A549 (cell line): ENCODE data around the gene HP. TPM values are rescaled to one million over a fixed set of nuclear protein-coding genes. Genes with fewer than 3 reads are reported as not detected.

Experiments used
- ATAC-seq, 2 experiments: fragments of 200-7000 bp in 1 of 2; fragments of >200 bp in 1 of 2; cut with Nextera tagmentation in 1 of 2; cut with Tn5 transposase in 1 of 2; 3 replicates each; pipeline versions ENCODE4 v1.8.0 to v1.9.1; 2018 to 2020; ENCODE audit warnings: mild to moderate bottlenecking in 1 of 2, moderate library complexity in 1 of 2
- CTCF ChIA-PET: fragments of 300-600 bp; sonication (Branson Sonifier 250); formaldehyde crosslinking; extraction: SDS; loops from one replicate; lab custom pipeline; 2021; ENCODE audit warnings: antibody characterized with exemption, inconsistent platforms; lab: Yijun Ruan, JAX
- POLR2A ChIA-PET: fragments of 350-600 bp; formaldehyde crosslinking; extraction: SDS; loops from one replicate; lab custom pipeline; 2021; ENCODE audit warnings: antibody characterized with exemption, inconsistent platforms; lab: Yijun Ruan, JAX
- DNase-seq, 2 experiments: peaks; one replicate each; pipeline versions ENCODE4 v3.0.0 to v3.0.0-alpha.2; 2011 to 2016; ENCODE audit warnings: low read depth in 1 of 2, low spot score in 1 of 2
- FAIRE-seq: peaks from 2 replicates; lab custom pipeline; 2011; peaks lifted over from hg19 to GRCh38; lab: Jason Lieb, UNC
- H3K27ac ChIP-seq, 2 experiments: fragments of >200 bp; sonication (Bioruptor Twin); formaldehyde crosslinking; 3 replicates each; pipeline ENCODE4 v1.5.1; 2016 to 2017
- H3K4me1 ChIP-seq: fragments of >200 bp; sonication (Bioruptor Twin); formaldehyde crosslinking; 3 replicates; pipeline ENCODE4 v1.6.1; 2016
- H3K4me2 ChIP-seq: fragments of >200 bp; sonication (Bioruptor Twin); formaldehyde crosslinking; 3 replicates; pipeline ENCODE4 v1.6.1; 2016
- H3K4me3 ChIP-seq: fragments of >200 bp; sonication (Bioruptor Twin); formaldehyde crosslinking; 3 replicates; pipeline ENCODE4 v1.5.1; 2016
- H3K9me3 ChIP-seq: fragments of >200 bp; sonication (Bioruptor Twin); formaldehyde crosslinking; 3 replicates; pipeline ENCODE4 v1.6.1; 2016
- CHD2 ChIP-seq: fragments of 150-350 bp; IDR thresholded peaks from 2 replicates; pipeline ENCODE4 v1.6.1; 2014; ENCODE audit warnings: low read length; ENCODE audit not compliant: partially characterized antibody
- EHF ChIP-seq: fragments of 250-450 bp; sonication (Bioruptor Pico); IDR thresholded peaks from 2 replicates; pipeline ENCODE4 v1.5.0; 2020; ENCODE audit warnings: mild to moderate bottlenecking
- ELK1 ChIP-seq: fragments of 150-350 bp; IDR thresholded peaks from 2 replicates; pipeline ENCODE4 v1.6.1; 2014; ENCODE audit warnings: low read depth, mild to moderate bottlenecking, low read length
- ESRRA ChIP-seq: fragments of 150-350 bp; IDR thresholded peaks from 2 replicates; pipeline ENCODE4 v1.6.1; 2014; ENCODE audit warnings: mild to moderate bottlenecking, low read length, borderline replicate concordance
- FOSB ChIP-seq: fragments of 250-450 bp; sonication (Bioruptor Pico); IDR thresholded peaks from 2 replicates; pipeline ENCODE4 v1.5.0; 2020; ENCODE audit warnings: mild to moderate bottlenecking, moderate library complexity
- FOSL2 ChIP-seq, 2 experiments: fragments of 450-650 bp in 1 of 2; fragments of >200 bp in 1 of 2; sonication (Bioruptor Twin) in 1 of 2; formaldehyde crosslinking; IDR thresholded peaks; 2 replicates each; pipeline versions ENCODE4 v1.5.0 to v1.6.1; 2016 to 2020; ENCODE audit warnings: mild to moderate bottlenecking in 1 of 2, moderate library complexity in 1 of 2
- GATA3 ChIP-seq: IDR thresholded peaks from 2 replicates; pipeline ENCODE4 v1.6.1; 2012; ENCODE audit warnings: borderline replicate concordance
- HES2 ChIP-seq: fragments of >200 bp; sonication (Bioruptor Twin); formaldehyde crosslinking; IDR thresholded peaks from 2 replicates; pipeline ENCODE4 v1.6.1; 2016
- HMGXB4 ChIP-seq: fragments of 250-450 bp; sonication (Bioruptor Pico); IDR thresholded peaks from 2 replicates; pipeline ENCODE4 v1.5.0; 2021; ENCODE audit warnings: mild to moderate bottlenecking, moderate library complexity, borderline replicate concordance
- JUN ChIP-seq, 2 experiments: fragments of >200 bp; sonication (Bioruptor Twin); formaldehyde crosslinking; IDR thresholded peaks; 2 replicates in 1 of 2; 3 replicates in 1 of 2; pipeline ENCODE4 v1.6.1; 2016 to 2017
- JUNB ChIP-seq: fragments of >200 bp; sonication (Bioruptor Twin); formaldehyde crosslinking; IDR thresholded peaks from 2 replicates; pipeline ENCODE4 v1.6.1; 2016
- KDM5A ChIP-seq: fragments of 200-600 bp; sonication (generic); IDR thresholded peaks from 2 replicates; pipeline ENCODE4 v1.6.1; 2016; ENCODE audit warnings: antibody characterized with exemption, mild to moderate bottlenecking
- PHF8 ChIP-seq: fragments of 200-600 bp; sonication (generic); IDR thresholded peaks from 2 replicates; pipeline ENCODE4 v1.6.1; 2016; ENCODE audit warnings: low read depth, mild to moderate bottlenecking, antibody characterized with exemption, moderate library complexity, borderline replicate concordance
- RAD21 ChIP-seq, 2 experiments: fragments of >200 bp in 1 of 2; sonication (Bioruptor Twin) in 1 of 2; formaldehyde crosslinking in 1 of 2; IDR thresholded peaks in 1 of 2; conservative IDR thresholded peaks in 1 of 2; 2 replicates in 1 of 2; 3 replicates in 1 of 2; pipeline ENCODE4 v1.6.1; 2012 to 2018; ENCODE audit warnings: inconsistent platforms in 1 of 2
- RARB ChIP-seq: fragments of 250-450 bp; sonication (Bioruptor Pico); IDR thresholded peaks from 2 replicates; pipeline ENCODE4 v1.8.0; 2021; ENCODE audit warnings: mild to moderate bottlenecking, moderate library complexity
- RCOR1 ChIP-seq: fragments of 150-350 bp; IDR thresholded peaks from 2 replicates; pipeline ENCODE4 v1.6.1; 2014; ENCODE audit warnings: antibody characterized with exemption, low read length, low read depth
- REST ChIP-seq: fragments of 200-600 bp; sonication (generic); IDR thresholded peaks from 2 replicates; pipeline ENCODE4 v1.6.1; 2016; ENCODE audit warnings: antibody characterized with exemption, mild to moderate bottlenecking, moderate library complexity
- RNF2 ChIP-seq: fragments of 200-600 bp; sonication (generic); IDR thresholded peaks from 2 replicates; pipeline ENCODE4 v1.6.1; 2016; ENCODE audit warnings: low read depth, mild to moderate bottlenecking, antibody characterized with exemption, moderate library complexity, borderline replicate concordance
- SMC3 ChIP-seq: fragments of >200 bp; sonication (Bioruptor Twin); formaldehyde crosslinking; IDR thresholded peaks from 3 replicates; pipeline ENCODE4 v1.6.1; 2018; ENCODE audit warnings: inconsistent platforms
- TFCP2L1 ChIP-seq: fragments of 250-450 bp; sonication (Bioruptor Pico); IDR thresholded peaks from 2 replicates; pipeline ENCODE4 v1.5.0; 2021; ENCODE audit warnings: mild to moderate bottlenecking
- ZSCAN20 ChIP-seq: fragments of 250-450 bp; sonication (Bioruptor Pico); IDR thresholded peaks from 2 replicates; pipeline ENCODE4 v1.8.0; 2022; ENCODE audit warnings: mild to moderate bottlenecking, moderate library complexity
- WGBS: methylation state at CpG from one replicate; pipeline ENCODE4 v1.1.6; 2017; ENCODE audit errors: missing lambda C conversion rate; 5-methylcytosine and 5-hydroxymethylcytosine counted together
- polyA plus RNA-seq, 4 experiments: library from polyadenylated mRNA; depleted of rRNA in 3 of 4; stranded (reverse); fragments of >200 nt; fragmentation: RNase III in 1 of 4; extraction: RNeasy Plus Mini Kit Qiagen cat#74134 plus additional on column Dnase treatment in 1 of 4; gene quantifications; 2 replicates in 3 of 4; 3 replicates in 1 of 4; pipeline ENCODE4 v1.2.3, GENCODE V29; 2011 to 2017
- TF ChIP-seq, protein P1 (sequence below): fragments of 250-450 bp; sonication (Bioruptor Pico); IDR thresholded peaks from 2 replicates; pipeline ENCODE4 v1.5.0; 2020; ENCODE audit warnings: low read depth, mild to moderate bottlenecking, moderate library complexity
- TF ChIP-seq, protein P2 (sequence below): fragments of 450-650 bp; IDR thresholded peaks from 2 replicates; pipeline ENCODE4 v1.6.1; 2014; ENCODE audit warnings: antibody characterized with exemption
- TF ChIP-seq, protein P3 (sequence below): IDR thresholded peaks from 2 replicates; pipeline ENCODE4 v1.6.1; 2012

The HP gene
- polyA plus RNA-seq, 2 of the 4 experiments (the other 2 are of a cell fraction), result 0.23 TPM; not detected in 1

DNA sequence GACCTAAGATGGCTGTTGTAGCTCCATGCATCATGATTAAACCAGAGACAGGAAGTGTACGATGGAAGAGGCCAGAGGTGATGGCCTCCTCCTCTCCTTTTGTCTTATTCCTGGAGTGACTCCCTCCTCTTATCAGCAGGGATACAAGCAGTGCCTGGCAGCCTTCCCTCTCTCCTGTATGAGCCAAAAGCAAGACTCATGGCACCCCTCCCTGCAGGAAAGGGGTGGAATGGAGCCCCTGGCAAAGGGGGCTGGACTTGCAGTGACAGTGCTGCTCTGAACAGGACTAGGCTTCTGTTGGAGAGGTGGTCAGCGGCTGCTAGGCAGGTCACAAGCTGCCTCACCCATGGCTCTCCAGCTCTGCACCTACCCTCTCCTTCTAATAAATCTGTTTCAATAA is 30.7 kb downstream of the HP start:
- Histone ChIP-seq H3K27ac (no peak overlapping the region), H3K9me3 (peaks cover 11% of the 10 kb centered on the region; the same call in 2 of the 3 replicates), H3K4me2 (no peak overlapping the region), H3K4me3 (no peak overlapping the region), H3K4me1 (peaks cover 7% of the 10 kb centered on the region; the same call in 1 of the 3 replicates)
- DNase-seq (no peak), FAIRE-seq (no peak), ATAC-seq (no peak)
- ChIA-PET CTCF (interaction anchor here (2.0 to 4.5 kb wide), 2 partner anchors 15 to 17 kb away, joined by 10 to 21 read pairs; no protein-coding TSS in a partner anchor), POLR2A (no interaction called here)
- TF ChIP-seq, protein P1, sequence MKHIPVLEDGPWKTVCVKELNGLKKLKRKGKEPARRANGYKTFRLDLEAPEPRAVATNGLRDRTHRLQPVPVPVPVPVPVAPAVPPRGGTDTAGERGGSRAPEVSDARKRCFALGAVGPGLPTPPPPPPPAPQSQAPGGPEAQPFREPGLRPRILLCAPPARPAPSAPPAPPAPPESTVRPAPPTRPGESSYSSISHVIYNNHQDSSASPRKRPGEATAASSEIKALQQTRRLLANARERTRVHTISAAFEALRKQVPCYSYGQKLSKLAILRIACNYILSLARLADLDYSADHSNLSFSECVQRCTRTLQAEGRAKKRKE (CRISPR knock-in tag), result no peak
- TF ChIP-seq RAD21 (conservative IDR thresholded peaks at IDR 0.05 in 1 of 2, IDR thresholded peaks at IDR 0.05 in 1 of 2) (no peak), PHF8 (no peak), JUNB (no peak), HES2 (no peak), RNF2 (no peak), EHF (CRISPR knock-in tag) (no peak), ESRRA (no peak), ZSCAN20 (CRISPR knock-in tag) (no peak), RCOR1 (no peak), SMC3 (no peak)
- TF ChIP-seq, protein P2, sequence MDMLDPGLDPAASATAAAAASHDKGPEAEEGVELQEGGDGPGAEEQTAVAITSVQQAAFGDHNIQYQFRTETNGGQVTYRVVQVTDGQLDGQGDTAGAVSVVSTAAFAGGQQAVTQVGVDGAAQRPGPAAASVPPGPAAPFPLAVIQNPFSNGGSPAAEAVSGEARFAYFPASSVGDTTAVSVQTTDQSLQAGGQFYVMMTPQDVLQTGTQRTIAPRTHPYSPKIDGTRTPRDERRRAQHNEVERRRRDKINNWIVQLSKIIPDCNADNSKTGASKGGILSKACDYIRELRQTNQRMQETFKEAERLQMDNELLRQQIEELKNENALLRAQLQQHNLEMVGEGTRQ, result no peak
- TF ChIP-seq, protein P3, sequence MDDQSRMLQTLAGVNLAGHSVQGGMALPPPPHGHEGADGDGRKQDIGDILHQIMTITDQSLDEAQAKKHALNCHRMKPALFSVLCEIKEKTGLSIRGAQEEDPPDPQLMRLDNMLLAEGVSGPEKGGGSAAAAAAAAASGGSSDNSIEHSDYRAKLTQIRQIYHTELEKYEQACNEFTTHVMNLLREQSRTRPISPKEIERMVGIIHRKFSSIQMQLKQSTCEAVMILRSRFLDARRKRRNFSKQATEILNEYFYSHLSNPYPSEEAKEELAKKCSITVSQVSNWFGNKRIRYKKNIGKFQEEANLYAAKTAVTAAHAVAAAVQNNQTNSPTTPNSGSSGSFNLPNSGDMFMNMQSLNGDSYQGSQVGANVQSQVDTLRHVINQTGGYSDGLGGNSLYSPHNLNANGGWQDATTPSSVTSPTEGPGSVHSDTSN, result no peak
- WGBS, result 89% methylated on average over 2 of the region's 2 CpGs

DNA sequence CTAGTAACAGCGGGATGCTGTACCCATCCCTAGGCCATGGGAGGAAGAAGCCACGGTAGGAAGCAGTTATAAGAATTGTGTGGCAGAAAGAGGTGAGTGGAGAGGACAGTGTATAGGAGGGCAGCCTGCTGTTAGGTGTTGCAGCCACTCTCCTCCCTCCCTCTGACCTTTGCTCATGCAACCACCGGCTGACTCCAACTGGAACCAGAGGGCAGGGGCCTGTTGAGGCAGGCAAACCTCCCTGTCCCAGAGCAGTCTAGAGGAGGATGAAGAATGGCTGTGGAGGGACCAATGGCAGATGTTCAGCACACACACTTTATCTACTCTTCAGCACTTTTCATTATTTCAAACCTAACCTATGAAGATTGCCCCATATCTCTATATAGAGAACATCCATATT is 36.9 kb downstream of the HP start:
- H3K27ac ChIP-seq, result no peak overlapping the region
- H3K9me3 ChIP-seq, result no peaks in the 10 kb centered on the region
- CTCF ChIA-PET, result interaction anchor here (0.8 kb wide), 1 partner anchor 95 kb away, joined by 3 read pairs; no protein-coding TSS in a partner anchor
- ATAC-seq (no peak), DNase-seq (no peak), FAIRE-seq (no peak)
- peak overlapping the region; percentile 92; the same call in 2 of the 3 replicates for H3K4me2 ChIP-seq
- H3K4me3 ChIP-seq, result no peak overlapping the region
- 71% methylated on average over 3 of the region's 3 CpGs for WGBS
- POLR2A ChIA-PET, result no interaction called here
- peaks cover 22% of the 10 kb centered on the region; the same call in 2 of the 3 replicates for H3K4me1 ChIP-seq
- no peak for TF ChIP-seq JUN (IDR thresholded peaks at IDR 0.05)
- TF ChIP-seq, protein P3, result no peak
- no peak for TF ChIP-seq KDM5A
- no peak for TF ChIP-seq GATA3
- no peak for TF ChIP-seq RARB (CRISPR knock-in tag)
- TF ChIP-seq REST, result no peak
- no peak for TF ChIP-seq HES2
- TF ChIP-seq ELK1, result no peak
- TF ChIP-seq FOSL2 (IDR thresholded peaks at IDR 0.05), result no peak
- TF ChIP-seq FOSL2 (CRISPR knock-in tag; IDR thresholded peaks at IDR 0.05), result no peak
- TF ChIP-seq PHF8, result no peak
- no peak for TF ChIP-seq CHD2
- TF ChIP-seq TFCP2L1, result no peak
- TF ChIP-seq FOSB (CRISPR knock-in tag), result no peak
- no peak for TF ChIP-seq HMGXB4 (CRISPR knock-in tag)
